ENCODE results near the gene AKAP12.

DNA sequence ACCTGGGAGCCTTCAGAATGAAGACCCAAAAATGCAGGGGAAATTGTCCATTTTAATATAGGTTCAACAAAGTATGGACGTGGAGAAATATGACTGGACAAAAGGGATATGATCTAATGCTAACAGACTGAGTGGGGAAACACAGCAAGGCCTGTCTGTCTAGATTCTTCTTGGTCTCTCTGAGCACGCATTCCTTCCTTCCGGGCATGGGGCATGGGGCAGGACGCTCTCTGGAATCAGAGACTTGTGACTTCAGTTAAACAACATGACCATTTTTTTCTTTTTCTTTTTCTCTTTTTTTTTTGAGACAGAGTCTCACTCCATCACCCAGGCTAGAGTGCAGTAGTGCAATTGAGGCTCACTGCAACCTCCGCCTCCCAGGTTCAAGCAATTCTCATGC is 119.7 kb downstream of the AKAP12 start:
- TF ChIP-seq, protein P1, sequence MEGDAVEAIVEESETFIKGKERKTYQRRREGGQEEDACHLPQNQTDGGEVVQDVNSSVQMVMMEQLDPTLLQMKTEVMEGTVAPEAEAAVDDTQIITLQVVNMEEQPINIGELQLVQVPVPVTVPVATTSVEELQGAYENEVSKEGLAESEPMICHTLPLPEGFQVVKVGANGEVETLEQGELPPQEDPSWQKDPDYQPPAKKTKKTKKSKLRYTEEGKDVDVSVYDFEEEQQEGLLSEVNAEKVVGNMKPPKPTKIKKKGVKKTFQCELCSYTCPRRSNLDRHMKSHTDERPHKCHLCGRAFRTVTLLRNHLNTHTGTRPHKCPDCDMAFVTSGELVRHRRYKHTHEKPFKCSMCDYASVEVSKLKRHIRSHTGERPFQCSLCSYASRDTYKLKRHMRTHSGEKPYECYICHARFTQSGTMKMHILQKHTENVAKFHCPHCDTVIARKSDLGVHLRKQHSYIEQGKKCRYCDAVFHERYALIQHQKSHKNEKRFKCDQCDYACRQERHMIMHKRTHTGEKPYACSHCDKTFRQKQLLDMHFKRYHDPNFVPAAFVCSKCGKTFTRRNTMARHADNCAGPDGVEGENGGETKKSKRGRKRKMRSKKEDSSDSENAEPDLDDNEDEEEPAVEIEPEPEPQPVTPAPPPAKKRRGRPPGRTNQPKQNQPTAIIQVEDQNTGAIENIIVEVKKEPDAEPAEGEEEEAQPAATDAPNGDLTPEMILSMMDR (IDR thresholded peaks at IDR 0.05), result no peak
- TF ChIP-seq EZH2 (IDR thresholded peaks at IDR 0.05; ENCODE audit: borderline replicate concordance, insufficient read depth, low read depth, low read length, poor library complexity, severe bottlenecking), result no peak

Data from B cell (primary cell).